Adrenal gland (tissue), 5 donors: ENCODE data around the gene BACH2.

Experiments used
- CTCF ChIP-seq, 6 experiments: fragments of 450-650 bp in 4 of 6; fragments of 200-600 bp in 2 of 6; sonication (generic) in 1 of 6; IDR thresholded peaks; 1 replicate in 5 of 6; 2 replicates in 1 of 6; pipeline versions ENCODE4 v1.5.1 to v1.8.0; 2016 to 2021; ENCODE audit warnings: antibody characterized with exemption in 6 of 6, mild to moderate bottlenecking in 2 of 6, moderate library complexity in 1 of 6
- POLR2A ChIP-seq, 2 donors: fragments of 450-650 bp; IDR thresholded peaks; one replicate each; pipeline ENCODE4 v1.6.1; 2017; ENCODE audit warnings: antibody characterized with exemption in 2 of 2, mild to moderate bottlenecking in 2 of 2, moderate library complexity in 1 of 2
- donor health status: DM: no; HTN: no; CAD: no.

- TF ChIP-seq POLR2A (IDR thresholded peaks at IDR 0.05) (no peak), CTCF (IDR thresholded peaks at IDR 0.05) (no peak)
These were observed 160.5 kb downstream of the BACH2 start for GRCh38 chr6:90136176-90136575.
